Ishikawa (cell line): ENCODE measurements around the gene FAM118A.

ENCODE experiments used
- CREB1 ChIP-seq: IDR thresholded peaks from 2 replicates; pipeline ENCODE4 v1.6.1; 2012; ENCODE audit warnings: low read depth
- EP300 ChIP-seq: IDR thresholded peaks from 2 replicates; pipeline ENCODE4 v1.6.1; 2012; ENCODE audit warnings: borderline replicate concordance
- FOXM1 ChIP-seq: IDR thresholded peaks from 2 replicates; pipeline ENCODE4 v1.6.1; 2012; ENCODE audit warnings: low read depth, borderline replicate concordance
- RAD21 ChIP-seq: IDR thresholded peaks from 2 replicates; pipeline ENCODE4 v1.6.1; 2012; ENCODE audit warnings: low read depth
- YY1 ChIP-seq: IDR thresholded peaks from 2 replicates; pipeline ENCODE4 v1.6.1; 2012; ENCODE audit warnings: low read depth
- TF ChIP-seq, protein P1 (sequence below): IDR thresholded peaks from 2 replicates; pipeline ENCODE4 v1.6.1; 2012; ENCODE audit warnings: low read depth, mild to moderate bottlenecking

DNA sequence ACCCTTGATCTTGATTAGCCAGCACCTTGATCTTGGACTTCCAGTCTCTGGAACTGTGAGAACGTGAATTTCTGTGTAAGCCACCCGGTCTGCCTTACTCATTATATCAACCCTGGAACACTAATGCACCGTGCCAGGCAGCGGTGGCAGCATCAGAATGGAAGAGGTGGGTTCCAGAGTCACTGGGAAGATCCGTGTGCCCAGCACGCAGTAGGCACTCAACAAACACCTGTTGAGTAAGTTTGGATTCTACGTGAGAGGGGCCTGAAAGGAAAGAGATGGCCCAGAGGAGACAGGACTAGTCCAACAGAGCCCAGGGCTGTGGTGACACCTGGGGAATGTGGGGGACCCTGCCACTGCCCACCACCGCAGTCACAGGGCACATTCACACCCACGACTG, 31.6 kb upstream of the FAM118A start:
- TF ChIP-seq CREB1 (no peak), YY1 (no peak), RAD21 (no peak), EP300 (no peak), FOXM1 (no peak)
- TF ChIP-seq, protein P1, sequence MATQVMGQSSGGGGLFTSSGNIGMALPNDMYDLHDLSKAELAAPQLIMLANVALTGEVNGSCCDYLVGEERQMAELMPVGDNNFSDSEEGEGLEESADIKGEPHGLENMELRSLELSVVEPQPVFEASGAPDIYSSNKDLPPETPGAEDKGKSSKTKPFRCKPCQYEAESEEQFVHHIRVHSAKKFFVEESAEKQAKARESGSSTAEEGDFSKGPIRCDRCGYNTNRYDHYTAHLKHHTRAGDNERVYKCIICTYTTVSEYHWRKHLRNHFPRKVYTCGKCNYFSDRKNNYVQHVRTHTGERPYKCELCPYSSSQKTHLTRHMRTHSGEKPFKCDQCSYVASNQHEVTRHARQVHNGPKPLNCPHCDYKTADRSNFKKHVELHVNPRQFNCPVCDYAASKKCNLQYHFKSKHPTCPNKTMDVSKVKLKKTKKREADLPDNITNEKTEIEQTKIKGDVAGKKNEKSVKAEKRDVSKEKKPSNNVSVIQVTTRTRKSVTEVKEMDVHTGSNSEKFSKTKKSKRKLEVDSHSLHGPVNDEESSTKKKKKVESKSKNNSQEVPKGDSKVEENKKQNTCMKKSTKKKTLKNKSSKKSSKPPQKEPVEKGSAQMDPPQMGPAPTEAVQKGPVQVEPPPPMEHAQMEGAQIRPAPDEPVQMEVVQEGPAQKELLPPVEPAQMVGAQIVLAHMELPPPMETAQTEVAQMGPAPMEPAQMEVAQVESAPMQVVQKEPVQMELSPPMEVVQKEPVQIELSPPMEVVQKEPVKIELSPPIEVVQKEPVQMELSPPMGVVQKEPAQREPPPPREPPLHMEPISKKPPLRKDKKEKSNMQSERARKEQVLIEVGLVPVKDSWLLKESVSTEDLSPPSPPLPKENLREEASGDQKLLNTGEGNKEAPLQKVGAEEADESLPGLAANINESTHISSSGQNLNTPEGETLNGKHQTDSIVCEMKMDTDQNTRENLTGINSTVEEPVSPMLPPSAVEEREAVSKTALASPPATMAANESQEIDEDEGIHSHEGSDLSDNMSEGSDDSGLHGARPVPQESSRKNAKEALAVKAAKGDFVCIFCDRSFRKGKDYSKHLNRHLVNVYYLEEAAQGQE = no peak
